ENCODE measurements around the gene LONRF2. TPM values are rescaled to one million over a fixed set of nuclear protein-coding genes. Genes with fewer than 3 reads are reported as not detected.

Gene LONRF2
- total and polyA plus RNA-seq, 2 of the 4 experiments (the other 2 are of a cell fraction): 0.19 to 0.54 TPM

DNA sequence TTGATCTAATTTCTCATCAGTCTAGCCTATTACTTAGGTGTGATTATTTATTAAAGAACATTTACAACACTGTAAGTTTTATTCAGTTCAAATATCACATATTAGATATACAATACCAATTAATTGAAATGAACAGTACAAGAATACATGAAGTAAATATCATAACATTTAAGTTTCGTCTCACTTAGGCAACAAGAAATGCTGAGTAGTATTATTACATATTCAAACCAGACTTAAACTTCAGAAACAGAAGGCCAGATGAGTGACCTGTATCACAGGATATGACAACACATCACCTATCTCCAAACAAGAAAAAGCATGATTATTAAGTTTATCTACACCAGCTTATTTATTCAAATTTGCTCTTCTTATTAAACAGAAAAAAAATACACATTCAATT is 48.9 kb downstream of the LONRF2 start:
- Histone ChIP-seq H3K9me3 (ENCODE audit: control insufficient read depth, insufficient read depth, low read length) (peaks cover 4% of the 10 kb centered on the region; the same call in 1 of the 2 replicates), H3K9me1 (ENCODE audit: insufficient read depth, low read length) (no peaks in the 10 kb centered on the region)

More for the DNA sequence above, 48.9 kb downstream of the LONRF2 start:
- H2AFZ ChIP-seq (replicated peaks; ENCODE audit: low read length, poor library complexity): no peak overlapping the region
- no peak overlapping the region for H3K56ac ChIP-seq (ENCODE audit: extremely low read depth, insufficient read depth, low read length)
- H3K79me1 ChIP-seq (ENCODE audit: low read depth in 1 of 2, low read length in 2 of 2): no peaks in the 10 kb centered on the region
- no peak overlapping the region for H3K9ac ChIP-seq (ENCODE audit: low read depth, low read length)
- peaks cover 2% of the 10 kb centered on the region; the same call in 1 of the 2 replicates for H3K4me1 ChIP-seq (ENCODE audit: control insufficient read depth, insufficient read depth, low read length)
- H4K20me1 ChIP-seq (ENCODE audit: insufficient read depth, low read length): no peaks in the 10 kb centered on the region
- H3K4me2 ChIP-seq (ENCODE audit: low read depth, low read length): no peak overlapping the region
- no peak overlapping the region for H3K18ac ChIP-seq (ENCODE audit: low read depth, low read length)
- no peak overlapping the region for H3K14ac ChIP-seq (replicated peaks; ENCODE audit: low read depth, low read length)
- no peak overlapping the region for H2AK5ac ChIP-seq (ENCODE audit: low read depth, low read length)
- no peak overlapping the region for H3K4me3 ChIP-seq (ENCODE audit: insufficient read depth, low read depth, low read length)
- H4K91ac ChIP-seq (ENCODE audit: insufficient read depth, low read depth, low read length): no peak overlapping the region
- no peak overlapping the region for H4K5ac ChIP-seq (ENCODE audit: low read depth, low read length)
- intact Hi-C loops (cut with micrococcal nuclease) (no loop called here), dilution Hi-C loops (cut with HindIII; ENCODE audit: low sequenced_read_pairs, unreplicated experiment) (no loop called here), in situ Hi-C loops (cut with MboI; ENCODE audit: low sequenced_read_pairs) (loop anchor here (25.0 kb wide), 1 partner anchor 1111 kb away; the partner anchor contains the start of genes LIPT1 and TSGA10)
- ChIA-PET POLR2A (ENCODE audit: unreplicated experiment) (no interaction called here), CTCF (interaction anchor here (0.6 kb wide), 1 partner anchor 1490 kb away, joined by 3 read pairs; no protein-coding TSS in a partner anchor)
- H2BK20ac ChIP-seq (ENCODE audit: low read depth, low read length): no peak overlapping the region
- H4K8ac ChIP-seq (ENCODE audit: low read depth in 2 of 2, low read length in 2 of 2): no peak overlapping the region
- no TSS peak for BruUV-seq (replicated peaks)
- DNase-seq (no peak), ATAC-seq (ENCODE audit: low read depth) (no peak)
- H3K4ac ChIP-seq (ENCODE audit: low read depth, low read length): no peak overlapping the region
- no peak overlapping the region for H2BK120ac ChIP-seq (ENCODE audit: low read depth, low read length)
- no peaks in the 10 kb centered on the region for H3K36me3 ChIP-seq (ENCODE audit: control insufficient read depth, insufficient read depth, low read length)
- H3K23ac ChIP-seq (ENCODE audit: low read depth, low read length): no peak overlapping the region
- peaks cover 18% of the 10 kb centered on the region for H3K27me3 ChIP-seq (ENCODE audit: control insufficient read depth, insufficient read depth, low read length)
- no peak overlapping the region for H2BK5ac ChIP-seq (ENCODE audit: low read depth, low read length, poor library complexity, severe bottlenecking)
- TF ChIP-seq, protein P1, sequence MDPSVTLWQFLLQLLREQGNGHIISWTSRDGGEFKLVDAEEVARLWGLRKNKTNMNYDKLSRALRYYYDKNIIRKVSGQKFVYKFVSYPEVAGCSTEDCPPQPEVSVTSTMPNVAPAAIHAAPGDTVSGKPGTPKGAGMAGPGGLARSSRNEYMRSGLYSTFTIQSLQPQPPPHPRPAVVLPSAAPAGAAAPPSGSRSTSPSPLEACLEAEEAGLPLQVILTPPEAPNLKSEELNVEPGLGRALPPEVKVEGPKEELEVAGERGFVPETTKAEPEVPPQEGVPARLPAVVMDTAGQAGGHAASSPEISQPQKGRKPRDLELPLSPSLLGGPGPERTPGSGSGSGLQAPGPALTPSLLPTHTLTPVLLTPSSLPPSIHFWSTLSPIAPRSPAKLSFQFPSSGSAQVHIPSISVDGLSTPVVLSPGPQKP (IDR thresholded peaks at IDR 0.05; ENCODE audit: borderline replicate concordance, low read depth, low read length): no peak
- WGBS, 2 experiments (ENCODE audit: extremely low coverage in 2 of 2, insufficient read length in 1 of 2): no CpG with 5 or more reads among the region's 1 CpG
- no peak overlapping the region for H3K27ac ChIP-seq (ENCODE audit: insufficient read depth, low read length)
- H2BK15ac ChIP-seq (ENCODE audit: low read depth, low read length): no peak overlapping the region
- H2AK9ac ChIP-seq (replicated peaks; ENCODE audit: low read depth, low read length, poor library complexity): no peak overlapping the region

Data from IMR-90 (cell line).